Measurements from ENCODE around the gene HEPH. TPM values are rescaled to one million over a fixed set of nuclear protein-coding genes. Genes with fewer than 3 reads are reported as not detected.
"Not testable (repeated sequence)": the region's sequence is repeated elsewhere in the genome, so short reads cannot be mapped to it uniquely, and the experiment has no call there.

Gene HEPH
- total RNA-seq, 4 donors from 2014 or later = 9.1 to 131 (median 28.6) TPM

DNA sequence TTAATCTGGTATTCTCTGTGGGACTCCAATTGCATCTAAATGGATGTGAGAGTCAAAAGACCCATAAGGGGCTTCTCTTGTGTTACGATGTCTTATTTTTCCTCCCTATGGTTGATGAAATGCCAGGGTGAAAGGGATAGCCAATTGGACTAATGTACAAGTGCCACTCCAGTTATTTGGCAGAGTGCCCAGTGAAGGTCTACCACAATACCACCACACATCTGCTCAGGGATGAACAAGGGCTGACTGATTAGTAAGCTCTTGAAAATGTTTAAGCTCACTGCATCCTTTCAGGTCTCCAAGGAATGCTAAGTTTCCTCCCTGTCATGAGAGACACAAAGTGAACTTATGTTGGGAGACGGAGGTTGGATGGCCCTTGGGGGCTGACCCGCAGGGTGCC lies 57.8 kb downstream of the HEPH start:
- H3K9me3 ChIP-seq = no peaks in the 10 kb centered on the region
- TF ChIP-seq POLR2A (IDR thresholded peaks at IDR 0.05) (no peak), CTCF (IDR thresholded peaks at IDR 0.05) (no peak)
- H3K27me3 ChIP-seq = no peaks in the 10 kb centered on the region
- DNase-seq = no peak
- no peaks in the 10 kb centered on the region for H3K36me3 ChIP-seq
- H3K27ac ChIP-seq = no peak overlapping the region
- no peaks in the 10 kb centered on the region for H3K4me1 ChIP-seq
- H3K4me3 ChIP-seq = no peak overlapping the region
- intact Hi-C loops (cut with DNase I; ENCODE audit: low total_unique reads) = no loop called here

DNA sequence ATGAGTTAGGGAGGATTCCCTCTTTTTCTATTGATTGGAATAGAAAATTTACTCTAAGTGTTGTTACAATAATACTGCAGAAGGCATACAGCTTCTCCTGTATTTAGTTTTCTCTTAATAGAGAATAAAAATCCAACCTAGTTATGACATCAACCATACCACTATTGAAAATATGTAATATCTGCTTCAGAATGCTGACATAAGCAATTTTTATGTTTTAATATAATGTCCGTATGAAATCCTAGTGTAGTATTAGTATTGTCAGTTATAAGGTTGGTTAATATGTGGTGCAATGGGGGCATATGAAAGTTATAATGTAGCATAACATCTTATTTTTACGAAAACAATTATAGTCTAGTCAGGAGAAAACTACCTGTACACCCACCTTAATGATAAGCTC lies 68.2 kb downstream of the HEPH start:
- intact Hi-C loops (cut with DNase I; ENCODE audit: low total_unique reads) = no loop called here
- peaks cover 0 to 4% of the 10 kb centered on the region in 2 donors for H3K9me3 ChIP-seq

GRCh38 chrX:66233209-66233608 lies 69.2 kb downstream of the HEPH start:
- H3K27ac ChIP-seq = no peak overlapping the region
- H3K4me1 ChIP-seq = no peaks in the 10 kb centered on the region
- no peak for DNase-seq
- no peaks in the 10 kb centered on the region for H3K27me3 ChIP-seq
- intact Hi-C loops (cut with DNase I; ENCODE audit: low total_unique reads) = no loop called here
- H3K36me3 ChIP-seq = no peaks in the 10 kb centered on the region
- TF ChIP-seq POLR2A (IDR thresholded peaks at IDR 0.05) (no peak), CTCF (IDR thresholded peaks at IDR 0.05) (no peak)
- H3K9me3 ChIP-seq = no peaks in the 10 kb centered on the region
- H3K4me3 ChIP-seq = no peak overlapping the region

More for the DNA sequence above, 68.2 kb downstream of the HEPH start:
- no peak overlapping the region for H3K4me3 ChIP-seq
- TF ChIP-seq POLR2A (IDR thresholded peaks at IDR 0.05) (no peak), CTCF (IDR thresholded peaks at IDR 0.05) (no peak)
- no peak for DNase-seq
- H3K27ac ChIP-seq = no peak overlapping the region
- H3K27me3 ChIP-seq = no peaks in the 10 kb centered on the region
- no peaks in the 10 kb centered on the region for H3K4me1 ChIP-seq
- no peaks in the 10 kb centered on the region for H3K36me3 ChIP-seq

- H3K27me3 ChIP-seq; H3K27ac ChIP-seq; H3K36me3 ChIP-seq; intact Hi-C loops (cut with DNase I; ENCODE audit: low total_unique reads); H3K4me3 ChIP-seq; H3K9me3 ChIP-seq; DNase-seq; H3K4me1 ChIP-seq: not testable (repeated sequence)
Observed at GRCh38 chrX:66233904-66234303, 69.9 kb downstream of the HEPH start.

GRCh38 chrX:66255359-66255967 lies 91.4 kb downstream of the HEPH start:
- Histone ChIP-seq H3K4me1 (no peaks in the 10 kb centered on the region), H3K36me3 (no peaks in the 10 kb centered on the region), H3K27ac (no peak overlapping the region), H3K9me3 (no peaks in the 10 kb centered on the region), H3K27me3 (no peaks in the 10 kb centered on the region), H3K4me3 (no peak overlapping the region)
- no peak for DNase-seq
- TF ChIP-seq POLR2A (IDR thresholded peaks at IDR 0.05) (no peak), CTCF (IDR thresholded peaks at IDR 0.05) (no peak)
- intact Hi-C loops (cut with DNase I; ENCODE audit: low total_unique reads) = no loop called here

- Histone ChIP-seq H3K4me3 (no peak overlapping the region), H3K9me3 (no peaks in the 10 kb centered on the region), H3K36me3 (no peaks in the 10 kb centered on the region), H3K27me3 (no peaks in the 10 kb centered on the region), H3K27ac (no peak overlapping the region), H3K4me1 (no peaks in the 10 kb centered on the region)
- TF ChIP-seq POLR2A (IDR thresholded peaks at IDR 0.05) (no peak), CTCF (IDR thresholded peaks at IDR 0.05) (no peak)
- intact Hi-C loops (cut with DNase I; ENCODE audit: low total_unique reads) = no loop called here
- no peak for DNase-seq
Observed at GRCh38 chrX:66262807-66263206, 98.8 kb downstream of the HEPH start.

All from uterus (tissue), 4 donors.